IMR-90 (cell line): ENCODE data around the gene EPHB6. TPM values are rescaled to one million over a fixed set of nuclear protein-coding genes. Genes with fewer than 3 reads are reported as not detected.

Experiments
- ATAC-seq: fragments of 200-7000 bp; cut with Tn5 transposase; 2 replicates; pipeline ENCODE4 v1.9.1; 2020; ENCODE audit warnings: low read depth, mild to moderate bottlenecking, moderate library complexity
- BruUV-seq: library from RNA; stranded (reverse); fragments of 400-500 nt; replicated peaks from 2 replicates; lab custom pipeline; 2021; lab: Mats Ljungman, UMichigan
- CTCF ChIA-PET: fragments of 300-600 bp; formaldehyde crosslinking; extraction: SDS; loops from one replicate; lab custom pipeline; 2021; ENCODE audit warnings: antibody characterized with exemption; lab: Yijun Ruan, JAX
- POLR2A ChIA-PET: fragments of 300-600 bp; sonication (Branson Sonifier 250); formaldehyde crosslinking; loops from one replicate; lab custom pipeline; 2022; ENCODE audit warnings: antibody characterized with exemption; ENCODE audit not compliant: unreplicated experiment; lab: Charles Lee
- DNase-seq: peaks from one replicate; pipeline ENCODE4 v3.0.0; 2013
- H2AFZ ChIP-seq: replicated peaks from 2 replicates; pipeline ENCODE3; 2013; ENCODE audit warnings: low read length, mild to moderate bottlenecking; ENCODE audit not compliant: poor library complexity
- H2AK5ac ChIP-seq: 2 replicates; pipeline ENCODE4 v1.6.1; 2013; ENCODE audit warnings: low read depth, low read length, inconsistent platforms
- H2AK9ac ChIP-seq: replicated peaks from 2 replicates; pipeline ENCODE3; 2013; ENCODE audit warnings: mild to moderate bottlenecking, low read depth, low read length, moderate library complexity; ENCODE audit not compliant: poor library complexity
- H2BK120ac ChIP-seq: 2 replicates; pipeline ENCODE4 v1.6.1; 2013; ENCODE audit warnings: low read depth, low read length, inconsistent platforms
- H2BK15ac ChIP-seq: 3 replicates; pipeline ENCODE4 v1.6.1; 2013; ENCODE audit warnings: low read depth, low read length, inconsistent platforms
- H2BK20ac ChIP-seq: 2 replicates; pipeline ENCODE4 v1.6.1; 2013; ENCODE audit warnings: low read depth, mild to moderate bottlenecking, inconsistent platforms, low read length, moderate library complexity
- H2BK5ac ChIP-seq: 2 replicates; pipeline ENCODE4 v1.6.1; 2013; ENCODE audit warnings: mild to moderate bottlenecking, low read depth, low read length, inconsistent platforms; ENCODE audit not compliant: poor library complexity, severe bottlenecking
- H3K14ac ChIP-seq: replicated peaks from 2 replicates; pipeline ENCODE4 v1.6.1; 2013; ENCODE audit warnings: low read depth, low read length, inconsistent platforms
- H3K18ac ChIP-seq: 2 replicates; pipeline ENCODE4 v1.6.1; 2013; ENCODE audit warnings: low read depth, low read length, control low read depth
- H3K23ac ChIP-seq: 2 replicates; pipeline ENCODE4 v1.6.1; 2013; ENCODE audit warnings: low read depth, low read length, inconsistent platforms
- H3K27ac ChIP-seq: 2 replicates; pipeline ENCODE4 v1.5.1; 2013; ENCODE audit warnings: mild to moderate bottlenecking, control low read depth, low read length; ENCODE audit not compliant: insufficient read depth
- H3K27me3 ChIP-seq: 2 replicates; pipeline ENCODE4 v1.6.1; 2013; ENCODE audit warnings: low read length; ENCODE audit not compliant: control insufficient read depth, insufficient read depth
- H3K36me3 ChIP-seq: 2 replicates; pipeline ENCODE4 v1.6.1; 2013; ENCODE audit warnings: low read length, mixed read lengths; ENCODE audit not compliant: control insufficient read depth, insufficient read depth
- H3K4ac ChIP-seq: 2 replicates; pipeline ENCODE4 v1.6.1; 2013; ENCODE audit warnings: low read depth, low read length, inconsistent platforms
- H3K4me1 ChIP-seq: 2 replicates; pipeline ENCODE4 v1.6.1; 2013; ENCODE audit warnings: low read length, mixed read lengths; ENCODE audit not compliant: control insufficient read depth, insufficient read depth
- H3K4me2 ChIP-seq: 2 replicates; pipeline ENCODE4 v1.6.1; 2013; ENCODE audit warnings: low read depth, mild to moderate bottlenecking, control low read depth, low read length, moderate library complexity
- H3K4me3 ChIP-seq: 2 replicates; pipeline ENCODE4 v1.5.1; 2013; ENCODE audit warnings: low read depth, mild to moderate bottlenecking, control low read depth, low read length, moderate library complexity; ENCODE audit not compliant: insufficient read depth
- H3K56ac ChIP-seq: 2 replicates; pipeline ENCODE4 v1.6.1; 2013; ENCODE audit warnings: low read length, inconsistent platforms; ENCODE audit not compliant: insufficient read depth; ENCODE audit errors: extremely low read depth
- H3K79me1 ChIP-seq, 2 experiments: 2 replicates each; pipeline ENCODE4 v1.6.1; 2013; ENCODE audit warnings: low read length in 2 of 2, inconsistent platforms in 1 of 2, low read depth in 1 of 2
- H3K9ac ChIP-seq: 2 replicates; pipeline ENCODE4 v1.6.1; 2013; ENCODE audit warnings: low read depth, low read length, control low read depth
- H3K9me1 ChIP-seq: 2 replicates; pipeline ENCODE4 v1.6.1; 2013; ENCODE audit warnings: low read length, inconsistent platforms; ENCODE audit not compliant: insufficient read depth
- H3K9me3 ChIP-seq: 2 replicates; pipeline ENCODE4 v1.6.1; 2013; ENCODE audit warnings: low read length; ENCODE audit not compliant: control insufficient read depth, insufficient read depth
- H4K20me1 ChIP-seq: 2 replicates; pipeline ENCODE4 v1.6.1; 2013; ENCODE audit warnings: low read length, inconsistent platforms; ENCODE audit not compliant: insufficient read depth
- H4K5ac ChIP-seq: 2 replicates; pipeline ENCODE4 v1.6.1; 2013; ENCODE audit warnings: mild to moderate bottlenecking, low read depth, low read length, control low read depth
- H4K8ac ChIP-seq, 2 experiments: 2 replicates each; pipeline ENCODE4 v1.6.1; 2013; ENCODE audit warnings: low read depth in 2 of 2, low read length in 2 of 2, control low read depth in 1 of 2, inconsistent platforms in 1 of 2
- H4K91ac ChIP-seq: 2 replicates; pipeline ENCODE4 v1.6.1; 2013; ENCODE audit warnings: low read depth, low read length, inconsistent platforms; ENCODE audit not compliant: insufficient read depth
- BHLHE40 ChIP-seq: fragments of 150-350 bp; IDR thresholded peaks from 2 replicates; pipeline ENCODE4 v1.6.1; 2016; ENCODE audit warnings: mild to moderate bottlenecking, low read depth, low read length
- CEBPB ChIP-seq: IDR thresholded peaks from 2 replicates; pipeline ENCODE4 v1.6.1; 2012; ENCODE audit warnings: low read depth, low read length, improper control_type of control experiment
- CHD1 ChIP-seq: IDR thresholded peaks from 2 replicates; pipeline ENCODE4 v1.6.1; 2012; ENCODE audit warnings: low read depth, low read length, improper control_type of control experiment
- CTCF ChIP-seq: conservative IDR thresholded peaks from 2 replicates; pipeline ENCODE4 v1.5.1; 2012; ENCODE audit warnings: mild to moderate bottlenecking, low read depth, low read length, improper control_type of control experiment
- FOS ChIP-seq: fragments of 150-350 bp; IDR thresholded peaks from 2 replicates; pipeline ENCODE4 v1.6.1; 2016; ENCODE audit warnings: low read depth, low read length
- MAFK ChIP-seq: IDR thresholded peaks from 2 replicates; pipeline ENCODE4 v1.6.1; 2012; ENCODE audit warnings: low read depth, low read length, improper control_type of control experiment
- MAZ ChIP-seq: IDR thresholded peaks from 2 replicates; pipeline ENCODE4 v1.6.1; 2012; ENCODE audit warnings: low read depth, mild to moderate bottlenecking, low read length, improper control_type of control experiment, moderate library complexity, borderline replicate concordance
- MXI1 ChIP-seq: IDR thresholded peaks from 2 replicates; pipeline ENCODE4 v1.6.1; 2012; ENCODE audit warnings: low read depth, mild to moderate bottlenecking, low read length, moderate library complexity, borderline replicate concordance
- NFE2L2 ChIP-seq: fragments of 150-350 bp; IDR thresholded peaks from 2 replicates; pipeline ENCODE4 v1.6.1; 2016; ENCODE audit warnings: low read depth, mild to moderate bottlenecking, low read length
- POLR2A ChIP-seq: IDR thresholded peaks from 2 replicates; pipeline ENCODE4 v1.6.1; 2012; ENCODE audit warnings: mild to moderate bottlenecking, low read depth, low read length
- RAD21 ChIP-seq: IDR thresholded peaks from 2 replicates; pipeline ENCODE4 v1.6.1; 2012; ENCODE audit warnings: low read length, improper control_type of control experiment
- RCOR1 ChIP-seq: IDR thresholded peaks from 2 replicates; pipeline ENCODE4 v1.6.1; 2012; ENCODE audit warnings: mild to moderate bottlenecking, low read length, improper control_type of control experiment; ENCODE audit not compliant: insufficient replicate concordance
- RFX5 ChIP-seq: IDR thresholded peaks from 2 replicates; pipeline ENCODE4 v1.8.0; 2012; ENCODE audit warnings: low read depth, mild to moderate bottlenecking, low read length, moderate library complexity
- WGBS, 2 experiments: methylation state at CpG; one replicate each; pipeline versions ENCODE4 v1.1.5 to v1.1.7; 2013; ENCODE audit warnings: missing lambda C conversion rate in 2 of 2; ENCODE audit not compliant: insufficient read length in 1 of 2; ENCODE audit errors: extremely low coverage in 2 of 2; 5-methylcytosine and 5-hydroxymethylcytosine counted together
- dilution Hi-C: fragments of 300-500 bp; cut with HindIII; formaldehyde crosslinking; loops from one replicate; pipeline ENCODE4 v1.14.3; 2018; ENCODE audit warnings: low sequenced_read_pairs; ENCODE audit not compliant: unreplicated experiment
- in situ Hi-C: fragments of 300-500 bp; cut with MboI; formaldehyde crosslinking; loops from 3 replicates; pipeline ENCODE4 v1.14.3; 2019; ENCODE audit warnings: low sequenced_read_pairs, inconsistent platforms, mixed read lengths
- intact Hi-C: fragments of 100-400 bp; cut with micrococcal nuclease; formaldehyde crosslinking; loops from 2 replicates; pipeline ENCODE4 v1.10.0; 2022
- polyA plus RNA-seq, 3 experiments: library from polyadenylated mRNA; depleted of rRNA; stranded (reverse); fragments of >200 nt; gene quantifications; 2 replicates each; pipeline ENCODE4 v1.2.3, GENCODE V29; 2012; ENCODE audit warnings: low replicate concordance in 1 of 3
- total RNA-seq: library from RNA; depleted of rRNA; stranded (reverse); fragments of >200 nt; gene quantifications from 2 replicates; pipeline ENCODE4 v1.2.3, GENCODE V29; 2012
- TF ChIP-seq, protein P1 (sequence below): fragments of 150-350 bp; IDR thresholded peaks from 2 replicates; pipeline ENCODE4 v1.6.1; 2016; ENCODE audit warnings: low read depth, mild to moderate bottlenecking, low read length, moderate library complexity, borderline replicate concordance
- TF ChIP-seq, protein P2 (sequence below): fragments of 150-350 bp; IDR thresholded peaks from 2 replicates; pipeline ENCODE4 v1.6.1; 2017; ENCODE audit warnings: mild to moderate bottlenecking, antibody characterized with exemption, low read length, low read depth

Gene EPHB6
- total and polyA plus RNA-seq, 2 of the 4 experiments (the other 2 are of a cell fraction) = under 0.01 to 0.60 TPM

DNA sequence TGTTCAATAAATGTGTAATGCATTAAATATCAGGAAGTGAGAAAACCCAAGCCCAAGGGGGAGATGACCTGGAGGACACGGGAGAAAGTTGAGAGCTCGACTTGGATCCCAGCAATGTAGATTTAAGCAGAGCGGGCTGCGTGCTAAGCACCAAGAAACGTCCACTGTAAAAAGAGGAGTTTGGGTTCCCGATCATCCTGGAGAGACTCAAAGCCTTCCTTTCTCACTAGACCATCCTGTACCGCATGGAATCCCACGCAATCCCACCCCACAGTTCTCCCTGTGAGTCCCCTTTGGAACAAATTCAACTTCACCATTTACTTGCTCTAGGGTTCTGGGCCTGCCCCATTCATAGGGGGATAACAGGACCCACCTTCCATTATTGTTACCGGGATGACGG lies 28.3 kb downstream of the EPHB6 start:
- ATAC-seq = no peak
- Histone ChIP-seq H3K18ac (no peak overlapping the region), H3K79me1 (no peaks in the 10 kb centered on the region), H3K9me3 (no peaks in the 10 kb centered on the region), H2AFZ (no peak overlapping the region), H2BK5ac (no peak overlapping the region), H3K4me3 (no peak overlapping the region), H3K14ac (no peak overlapping the region), H3K36me3 (no peaks in the 10 kb centered on the region), H3K4me2 (no peak overlapping the region), H3K27ac (no peak overlapping the region), H3K4me1 (no peaks in the 10 kb centered on the region), H4K20me1 (no peaks in the 10 kb centered on the region), H3K27me3 (no peaks in the 10 kb centered on the region), H3K56ac (no peak overlapping the region), H3K9me1 (no peaks in the 10 kb centered on the region), H2AK9ac (no peak overlapping the region), H3K23ac (no peak overlapping the region), H2AK5ac (no peak overlapping the region), H4K8ac (no peak overlapping the region), H2BK15ac (no peak overlapping the region), H4K5ac (no peak overlapping the region), H3K4ac (no peak overlapping the region), H3K9ac (no peak overlapping the region), H2BK120ac (no peak overlapping the region), H2BK20ac (no peak overlapping the region), H4K91ac (no peak overlapping the region)
- BruUV-seq = no TSS peak
- in situ Hi-C loops = no loop called here
- 20% methylated on average over 1 of the region's 10 CpGs; no CpG with 5 or more reads in 1 of the 2 experiments for WGBS, 2 experiments
- TF ChIP-seq RFX5 = no peak
- TF ChIP-seq MXI1 = no peak
- TF ChIP-seq CTCF = no peak
- TF ChIP-seq CHD1 = no peak
- TF ChIP-seq MAFK = no peak
- TF ChIP-seq MAZ = no peak
- no peak for TF ChIP-seq CEBPB
- no peak for TF ChIP-seq RCOR1
- TF ChIP-seq, protein P1, sequence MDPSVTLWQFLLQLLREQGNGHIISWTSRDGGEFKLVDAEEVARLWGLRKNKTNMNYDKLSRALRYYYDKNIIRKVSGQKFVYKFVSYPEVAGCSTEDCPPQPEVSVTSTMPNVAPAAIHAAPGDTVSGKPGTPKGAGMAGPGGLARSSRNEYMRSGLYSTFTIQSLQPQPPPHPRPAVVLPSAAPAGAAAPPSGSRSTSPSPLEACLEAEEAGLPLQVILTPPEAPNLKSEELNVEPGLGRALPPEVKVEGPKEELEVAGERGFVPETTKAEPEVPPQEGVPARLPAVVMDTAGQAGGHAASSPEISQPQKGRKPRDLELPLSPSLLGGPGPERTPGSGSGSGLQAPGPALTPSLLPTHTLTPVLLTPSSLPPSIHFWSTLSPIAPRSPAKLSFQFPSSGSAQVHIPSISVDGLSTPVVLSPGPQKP = no peak
- TF ChIP-seq FOS = no peak
- no peak for TF ChIP-seq NFE2L2
- TF ChIP-seq RAD21 = no peak
- no peak for TF ChIP-seq BHLHE40
- no peak for TF ChIP-seq POLR2A
- TF ChIP-seq, protein P2, sequence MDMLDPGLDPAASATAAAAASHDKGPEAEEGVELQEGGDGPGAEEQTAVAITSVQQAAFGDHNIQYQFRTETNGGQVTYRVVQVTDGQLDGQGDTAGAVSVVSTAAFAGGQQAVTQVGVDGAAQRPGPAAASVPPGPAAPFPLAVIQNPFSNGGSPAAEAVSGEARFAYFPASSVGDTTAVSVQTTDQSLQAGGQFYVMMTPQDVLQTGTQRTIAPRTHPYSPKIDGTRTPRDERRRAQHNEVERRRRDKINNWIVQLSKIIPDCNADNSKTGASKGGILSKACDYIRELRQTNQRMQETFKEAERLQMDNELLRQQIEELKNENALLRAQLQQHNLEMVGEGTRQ = no peak
- CTCF ChIA-PET = no interaction called here
- POLR2A ChIA-PET = no interaction called here
- intact Hi-C loops = no loop called here
- DNase-seq = no peak
- dilution Hi-C loops = no loop called here
